ENCODE data around the gene DZIP1.

DZIP1 gene

DNA sequence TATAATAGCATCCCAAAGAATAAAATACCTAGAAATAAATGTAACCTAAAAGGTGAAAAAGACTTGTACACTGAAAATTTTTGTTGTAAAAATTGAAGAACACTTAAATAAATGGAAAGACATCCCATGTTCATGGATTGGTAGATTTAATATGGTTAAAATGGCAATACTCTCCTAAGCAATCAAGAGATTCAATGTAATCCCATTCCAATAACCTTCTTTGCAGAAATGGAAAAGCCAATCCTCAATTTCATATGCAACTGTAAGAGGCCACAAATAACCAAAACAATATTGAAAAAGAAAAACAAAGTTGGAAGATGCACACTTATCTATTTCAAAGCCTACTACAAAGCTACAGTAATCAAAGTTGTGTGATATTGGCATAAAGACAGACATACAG is 17.7 kb downstream of the DZIP1 start:
- TF ChIP-seq, protein P1, sequence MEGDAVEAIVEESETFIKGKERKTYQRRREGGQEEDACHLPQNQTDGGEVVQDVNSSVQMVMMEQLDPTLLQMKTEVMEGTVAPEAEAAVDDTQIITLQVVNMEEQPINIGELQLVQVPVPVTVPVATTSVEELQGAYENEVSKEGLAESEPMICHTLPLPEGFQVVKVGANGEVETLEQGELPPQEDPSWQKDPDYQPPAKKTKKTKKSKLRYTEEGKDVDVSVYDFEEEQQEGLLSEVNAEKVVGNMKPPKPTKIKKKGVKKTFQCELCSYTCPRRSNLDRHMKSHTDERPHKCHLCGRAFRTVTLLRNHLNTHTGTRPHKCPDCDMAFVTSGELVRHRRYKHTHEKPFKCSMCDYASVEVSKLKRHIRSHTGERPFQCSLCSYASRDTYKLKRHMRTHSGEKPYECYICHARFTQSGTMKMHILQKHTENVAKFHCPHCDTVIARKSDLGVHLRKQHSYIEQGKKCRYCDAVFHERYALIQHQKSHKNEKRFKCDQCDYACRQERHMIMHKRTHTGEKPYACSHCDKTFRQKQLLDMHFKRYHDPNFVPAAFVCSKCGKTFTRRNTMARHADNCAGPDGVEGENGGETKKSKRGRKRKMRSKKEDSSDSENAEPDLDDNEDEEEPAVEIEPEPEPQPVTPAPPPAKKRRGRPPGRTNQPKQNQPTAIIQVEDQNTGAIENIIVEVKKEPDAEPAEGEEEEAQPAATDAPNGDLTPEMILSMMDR (conservative IDR thresholded peaks at IDR 0.05; ENCODE audit: low read length): no peak
- DNase-seq (ENCODE audit: low read depth): no peak
- H3K4me3 ChIP-seq (ENCODE audit: low read length): no peak overlapping the region

DNA sequence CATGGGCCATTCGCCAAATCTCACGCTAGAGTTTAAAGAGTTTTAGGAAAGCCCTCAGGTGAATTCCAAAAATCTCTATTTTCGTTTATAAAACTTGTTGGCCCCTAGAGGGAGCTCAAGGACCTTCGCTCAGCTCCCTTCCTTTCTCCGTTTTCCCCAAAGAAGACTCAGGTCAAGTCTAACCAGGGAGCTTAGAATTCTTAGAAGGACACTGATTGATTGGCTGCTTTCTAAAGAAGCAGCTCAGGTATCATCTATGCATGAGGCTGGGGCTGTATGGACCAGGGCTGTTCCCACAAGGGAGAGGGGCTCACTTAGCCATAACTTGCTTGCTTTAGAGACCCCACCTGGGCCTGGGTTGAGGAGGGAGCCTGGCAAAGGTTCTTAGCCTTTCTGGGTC is 20.5 kb downstream of the DZIP1 start:
- TF ChIP-seq, protein P1 (conservative IDR thresholded peaks at IDR 0.05; ENCODE audit: low read length): peak; percentile 83
- H3K4me3 ChIP-seq (ENCODE audit: low read length): no peak overlapping the region

DNA sequence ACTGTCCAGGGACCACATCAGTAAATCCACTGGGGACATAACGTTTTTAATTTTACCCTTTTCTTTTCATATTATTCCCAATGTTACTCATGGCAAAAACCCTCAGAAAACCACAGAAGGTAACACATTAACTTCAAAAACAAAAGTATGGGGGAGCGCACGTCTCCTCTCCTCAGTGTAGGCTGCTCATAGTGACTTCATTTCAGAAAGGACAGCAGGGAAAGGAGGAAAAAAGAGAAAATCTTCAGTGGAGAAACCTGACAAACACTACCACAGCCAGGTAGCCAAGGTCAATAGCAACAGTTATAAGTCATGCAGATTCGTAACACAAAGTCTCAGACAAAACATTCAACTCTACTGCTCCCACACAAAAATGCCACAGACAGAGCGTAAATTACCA is 21.4 kb downstream of the DZIP1 start:
- TF ChIP-seq, protein P1 (conservative IDR thresholded peaks at IDR 0.05; ENCODE audit: low read length): no peak
- no peak for DNase-seq (ENCODE audit: low read depth)
- no peak overlapping the region for H3K4me3 ChIP-seq (ENCODE audit: low read length)

More for the DNA sequence above, 20.5 kb downstream of the DZIP1 start:
- peak; percentile 67 for DNase-seq (ENCODE audit: low read depth)

- no peak overlapping the region for H3K4me3 ChIP-seq (ENCODE audit: low read length)
- TF ChIP-seq, protein P1 (conservative IDR thresholded peaks at IDR 0.05; ENCODE audit: low read length): no peak
- DNase-seq (ENCODE audit: low read depth): no peak
Measured at GRCh38 chr13:95620825-95621498, 23.5 kb downstream of the DZIP1 start.

- TF ChIP-seq, protein P1 (conservative IDR thresholded peaks at IDR 0.05; ENCODE audit: low read length): no peak
- H3K4me3 ChIP-seq (ENCODE audit: low read length): no peak overlapping the region
- peak; percentile 19 for DNase-seq (ENCODE audit: low read depth)
Measured at GRCh38 chr13:95620030-95620824, 24.3 kb downstream of the DZIP1 start.

DNA sequence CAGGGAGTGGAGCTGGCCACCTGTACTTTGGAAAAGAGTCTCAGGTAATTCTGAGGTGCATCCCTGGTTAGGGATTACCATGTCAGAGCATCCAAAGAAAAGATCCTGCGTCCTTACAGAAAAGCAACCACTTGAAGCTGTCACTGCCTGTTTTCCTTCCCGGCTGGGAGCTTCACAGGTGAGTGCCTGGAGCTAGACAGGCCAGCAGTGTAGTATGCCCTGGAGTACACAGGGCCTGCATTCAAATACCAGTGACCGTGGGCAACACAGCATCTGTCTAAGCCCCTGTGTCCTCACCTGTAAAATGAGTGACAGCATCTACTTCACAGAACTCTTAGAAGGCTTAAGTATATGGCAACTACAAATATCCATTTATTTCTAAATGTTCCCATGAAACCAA is 29.0 kb downstream of the DZIP1 start:
- DNase-seq (ENCODE audit: low read depth): no peak
- no peak overlapping the region for H3K4me3 ChIP-seq (ENCODE audit: low read length)
- TF ChIP-seq, protein P1 (conservative IDR thresholded peaks at IDR 0.05; ENCODE audit: low read length): no peak
